Measurements from ENCODE around the gene ENOPH1.

ENOPH1 gene

DNA sequence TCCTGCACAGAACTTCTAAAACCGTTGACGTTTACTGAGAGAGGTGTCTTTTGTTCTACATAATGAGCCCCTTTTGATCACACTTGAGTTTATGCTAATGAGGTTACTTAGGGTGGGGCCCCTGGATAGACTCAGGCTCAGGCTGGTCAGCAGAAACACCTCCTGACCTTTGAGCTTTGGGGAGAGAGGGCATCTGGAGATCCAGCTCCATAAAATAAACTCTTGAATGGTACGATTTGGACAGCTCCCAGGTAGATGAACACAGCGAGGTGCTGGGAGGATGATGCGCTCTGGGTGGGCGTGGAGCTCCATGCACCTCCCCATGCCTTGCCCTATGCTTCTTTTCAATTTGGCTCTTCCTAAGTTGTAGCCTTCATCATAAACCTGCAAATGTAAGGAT, 52.0 kb downstream of the ENOPH1 start:
- ChIA-PET POLR2A (no interaction called here), CTCF (no interaction called here)
- TF ChIP-seq, protein P1, sequence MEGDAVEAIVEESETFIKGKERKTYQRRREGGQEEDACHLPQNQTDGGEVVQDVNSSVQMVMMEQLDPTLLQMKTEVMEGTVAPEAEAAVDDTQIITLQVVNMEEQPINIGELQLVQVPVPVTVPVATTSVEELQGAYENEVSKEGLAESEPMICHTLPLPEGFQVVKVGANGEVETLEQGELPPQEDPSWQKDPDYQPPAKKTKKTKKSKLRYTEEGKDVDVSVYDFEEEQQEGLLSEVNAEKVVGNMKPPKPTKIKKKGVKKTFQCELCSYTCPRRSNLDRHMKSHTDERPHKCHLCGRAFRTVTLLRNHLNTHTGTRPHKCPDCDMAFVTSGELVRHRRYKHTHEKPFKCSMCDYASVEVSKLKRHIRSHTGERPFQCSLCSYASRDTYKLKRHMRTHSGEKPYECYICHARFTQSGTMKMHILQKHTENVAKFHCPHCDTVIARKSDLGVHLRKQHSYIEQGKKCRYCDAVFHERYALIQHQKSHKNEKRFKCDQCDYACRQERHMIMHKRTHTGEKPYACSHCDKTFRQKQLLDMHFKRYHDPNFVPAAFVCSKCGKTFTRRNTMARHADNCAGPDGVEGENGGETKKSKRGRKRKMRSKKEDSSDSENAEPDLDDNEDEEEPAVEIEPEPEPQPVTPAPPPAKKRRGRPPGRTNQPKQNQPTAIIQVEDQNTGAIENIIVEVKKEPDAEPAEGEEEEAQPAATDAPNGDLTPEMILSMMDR (IDR thresholded peaks at IDR 0.05; ENCODE audit: control extremely low read depth, extremely low read depth, low read depth, missing control alignments) = no peak
- no peak for DNase-seq (ENCODE audit: extremely low spot score)

DNA sequence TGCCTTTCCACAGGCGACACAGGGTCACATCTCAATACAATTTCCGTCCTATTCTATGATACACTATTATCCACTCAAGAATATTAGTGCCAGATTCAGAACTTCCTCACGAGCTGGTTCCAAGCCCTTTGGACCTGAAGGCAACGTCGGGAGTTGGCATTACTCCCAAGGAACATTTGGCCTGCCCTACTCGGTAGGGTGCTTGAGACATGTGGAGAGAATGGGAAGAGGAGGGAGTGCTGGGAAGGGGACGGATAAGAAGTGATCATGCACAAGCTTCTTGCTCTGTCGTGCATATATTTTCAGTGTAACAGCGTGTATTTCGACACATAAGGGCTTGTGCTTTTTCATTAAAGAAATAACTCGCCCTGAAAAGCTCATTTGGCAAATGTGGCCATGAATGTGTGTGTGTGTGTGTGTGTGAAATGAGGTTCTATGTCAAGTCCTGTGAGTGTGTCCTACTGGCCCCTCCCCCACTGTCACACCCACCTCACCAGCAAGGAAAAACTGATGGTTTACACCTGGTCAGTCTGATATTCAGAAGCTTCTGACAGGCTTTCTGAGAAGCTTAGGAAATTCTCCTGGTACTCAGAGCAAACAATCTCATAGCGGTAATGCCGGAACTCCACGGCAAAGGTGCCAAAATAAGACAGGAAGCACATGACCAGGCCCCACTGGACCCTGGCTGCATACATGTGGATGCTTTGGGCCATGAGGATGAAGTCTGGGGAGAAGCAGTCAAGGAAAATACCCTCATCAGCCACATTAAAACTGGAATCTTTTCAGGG, 54.8 kb downstream of the ENOPH1 start:
- ChIA-PET CTCF (interaction anchor here (1.0 to 1.2 kb wide), 2 partner anchors 10 to 21 kb away, joined by 3 to 5 read pairs; no protein-coding TSS in a partner anchor), POLR2A (no interaction called here)
- TF ChIP-seq, protein P1 (IDR thresholded peaks at IDR 0.05; ENCODE audit: control extremely low read depth, extremely low read depth, low read depth, missing control alignments) = no peak
- no peak for DNase-seq (ENCODE audit: extremely low spot score)

DNA sequence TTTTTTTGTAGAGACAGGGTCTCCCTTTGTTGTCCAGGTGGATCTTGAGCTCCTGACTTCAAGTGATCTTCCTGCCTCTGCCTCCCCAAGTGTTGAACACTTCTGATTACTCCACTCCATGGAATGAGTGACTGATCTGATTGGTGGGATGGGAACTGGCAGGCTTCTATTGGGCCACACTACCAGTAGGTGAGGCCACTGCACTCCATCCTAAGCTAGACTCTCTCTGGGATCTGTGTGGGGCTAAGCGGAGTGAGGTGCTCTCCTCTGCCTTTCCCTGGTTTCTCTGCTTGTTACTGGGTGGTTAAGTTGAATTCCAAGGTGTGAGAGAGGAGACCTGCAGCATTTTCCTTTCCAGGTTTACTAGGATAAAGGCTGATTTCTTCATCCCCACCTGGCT, 58.7 kb downstream of the ENOPH1 start:
- DNase-seq (ENCODE audit: extremely low spot score) = no peak
- ChIA-PET CTCF (interaction anchor here (1.0 to 1.5 kb wide), 2 partner anchors 14 to 60 kb away, joined by 3 to 4 read pairs; no protein-coding TSS in a partner anchor), POLR2A (no interaction called here)
- TF ChIP-seq, protein P1 (IDR thresholded peaks at IDR 0.05; ENCODE audit: control extremely low read depth, extremely low read depth, low read depth, missing control alignments) = no peak

DNA sequence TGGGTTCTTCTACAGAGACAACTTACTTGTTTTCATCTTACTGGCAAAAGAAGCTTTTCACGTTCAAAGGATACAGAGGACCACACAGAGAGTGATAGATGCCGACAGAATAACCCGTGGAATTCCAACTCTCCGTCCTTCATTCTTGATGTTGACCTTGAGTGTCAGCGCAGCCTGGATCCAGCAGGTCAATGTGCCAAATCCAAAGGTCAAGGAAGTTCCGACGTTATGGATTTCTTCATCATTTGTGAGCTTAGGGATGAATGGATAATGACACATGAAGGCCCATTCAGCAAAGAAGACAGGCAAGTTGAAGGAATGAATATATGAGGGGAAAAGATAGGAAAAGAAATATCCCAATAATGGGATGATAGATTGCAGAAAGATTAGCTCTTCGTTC, 59.6 kb downstream of the ENOPH1 start:
- ChIA-PET CTCF (interaction anchor here (1.0 to 1.6 kb wide), 4 partner anchors 11 to 30 kb away, joined by 3 to 4 read pairs (median 4); no protein-coding TSS in a partner anchor), POLR2A (no interaction called here)
- TF ChIP-seq, protein P1 (IDR thresholded peaks at IDR 0.05; ENCODE audit: control extremely low read depth, extremely low read depth, low read depth, missing control alignments) = no peak
- no peak for DNase-seq (ENCODE audit: extremely low spot score)

DNA sequence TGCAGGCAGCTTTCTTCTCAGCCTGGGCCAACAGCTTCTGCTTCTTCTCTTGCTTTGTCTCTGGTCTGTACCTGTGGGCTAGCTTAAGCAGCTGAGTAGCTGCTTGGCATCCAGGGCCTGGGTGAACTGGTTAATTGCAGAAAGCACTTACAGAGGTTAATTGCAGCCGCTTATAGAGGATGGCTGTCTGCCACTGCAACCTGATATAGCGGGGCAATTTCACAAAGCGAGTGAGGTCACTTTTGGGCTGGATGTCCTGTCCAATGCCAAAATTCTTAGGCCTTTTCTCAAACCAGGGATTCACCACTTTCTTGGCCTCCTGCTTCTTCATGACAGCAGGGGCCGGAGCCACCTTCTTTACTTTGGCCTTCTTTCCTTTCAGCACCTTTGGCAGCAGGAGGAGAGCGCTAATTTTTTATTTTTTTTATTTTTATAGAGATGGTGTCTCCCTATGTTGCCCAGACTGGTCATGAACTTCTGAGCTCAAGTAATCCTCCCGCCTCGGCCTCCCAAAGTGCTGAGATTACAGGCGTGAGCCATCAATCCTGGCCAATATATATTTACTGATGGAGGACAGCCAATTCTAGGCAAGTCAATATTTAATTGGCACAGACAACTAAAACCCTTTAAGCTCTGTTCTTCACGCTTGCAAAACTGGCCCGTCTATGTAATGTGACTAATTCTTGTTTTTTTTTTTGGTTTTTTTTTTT, 61.0 kb downstream of the ENOPH1 start:
- no peak for DNase-seq (ENCODE audit: extremely low spot score)
- ChIA-PET POLR2A (no interaction called here), CTCF (interaction anchor here (1.6 kb wide), 1 partner anchor 9 kb away, joined by 4 read pairs; no protein-coding TSS in a partner anchor)
- TF ChIP-seq, protein P1 (IDR thresholded peaks at IDR 0.05; ENCODE audit: control extremely low read depth, extremely low read depth, low read depth, missing control alignments) = no peak

DNA sequence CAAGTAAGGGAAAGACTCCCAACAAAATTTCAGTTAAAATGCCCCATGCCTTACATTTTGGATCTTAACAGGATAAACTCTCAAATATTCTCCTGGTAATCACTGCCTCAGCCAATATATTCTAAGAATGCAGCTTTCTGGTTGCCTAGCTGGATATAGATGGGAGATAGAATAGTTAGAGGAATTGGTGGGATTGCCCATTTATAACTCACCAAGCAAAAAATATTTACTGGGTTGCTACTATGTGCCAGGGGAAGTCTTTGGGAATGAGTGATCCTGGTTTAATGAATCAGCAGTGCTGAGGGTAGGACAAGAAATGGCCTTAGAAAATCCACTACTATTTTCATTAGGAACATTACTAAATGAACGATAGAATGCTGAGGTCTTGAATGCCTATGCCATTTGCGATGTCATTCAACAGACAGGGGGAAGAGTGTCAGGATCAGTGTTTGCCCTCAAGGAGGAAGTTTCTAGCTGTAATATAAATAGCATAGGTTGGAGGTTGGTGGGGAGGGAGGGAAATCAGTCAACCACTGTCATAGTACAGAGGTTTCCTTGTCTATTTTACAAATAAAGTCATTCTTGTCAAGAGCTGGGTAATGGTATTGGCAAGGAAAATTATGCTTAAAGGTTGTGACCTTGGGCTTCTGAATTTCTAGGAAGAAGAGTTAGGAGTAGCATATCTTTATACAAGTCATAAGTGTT, 63.5 kb downstream of the ENOPH1 start:
- TF ChIP-seq, protein P1 (IDR thresholded peaks at IDR 0.05; ENCODE audit: control extremely low read depth, extremely low read depth, low read depth, missing control alignments) = no peak
- ChIA-PET POLR2A (no interaction called here), CTCF (no interaction called here)
- no peak for DNase-seq (ENCODE audit: extremely low spot score)

Measured in GM10248 (cell line).